HG02870 (cell line): ENCODE data around the gene FOXP1.

Experiments used
- ATAC-seq: cut with Tn5 transposase; IDR thresholded peaks from one replicate; pipeline ENCODE4 v1.9.1; 2021; ENCODE audit warnings: mild to moderate bottlenecking, moderate library complexity; ENCODE audit not compliant: unreplicated experiment

Gene FOXP1

DNA sequence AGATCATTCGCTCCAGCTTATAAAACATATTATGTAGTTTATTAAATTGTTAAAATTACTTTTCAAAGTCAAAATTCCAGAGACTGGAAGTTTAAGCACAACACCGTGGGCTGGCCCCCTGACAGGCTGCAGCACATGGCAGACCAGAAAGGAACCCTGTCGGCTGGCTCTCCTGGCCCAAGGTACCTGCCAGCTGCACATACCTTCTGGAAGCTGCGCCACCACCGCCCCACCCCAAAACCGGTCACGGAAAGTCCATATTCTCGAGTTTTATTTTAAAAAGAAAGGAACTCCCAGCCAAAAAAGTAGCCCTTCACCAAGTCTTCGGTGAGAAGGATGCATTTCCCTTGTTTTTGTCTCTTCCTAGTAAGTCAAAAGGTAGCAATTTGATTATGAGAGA lies 94.6 kb downstream of the FOXP1 start:
- ATAC-seq: no peak

DNA sequence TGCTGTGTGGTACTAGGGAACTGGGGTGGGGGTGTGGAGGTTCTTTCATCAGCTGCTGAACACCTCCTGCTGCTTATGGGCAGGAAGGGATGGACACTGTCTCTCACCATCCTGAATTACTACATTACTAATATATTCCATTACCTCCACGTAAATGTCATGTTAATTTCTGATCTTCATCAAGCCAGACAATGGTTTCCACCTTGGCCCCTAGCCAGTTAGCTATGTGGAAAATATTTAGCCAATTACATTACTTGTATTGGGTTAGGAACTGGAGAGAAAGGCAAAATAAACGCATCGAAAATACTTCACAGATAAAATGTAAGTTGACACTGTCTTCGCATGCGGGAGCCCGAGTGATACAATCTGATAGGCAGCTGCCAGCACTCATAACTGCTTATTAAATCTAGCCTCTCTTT lies 95.1 kb downstream of the FOXP1 start:
- ATAC-seq: no peak

DNA sequence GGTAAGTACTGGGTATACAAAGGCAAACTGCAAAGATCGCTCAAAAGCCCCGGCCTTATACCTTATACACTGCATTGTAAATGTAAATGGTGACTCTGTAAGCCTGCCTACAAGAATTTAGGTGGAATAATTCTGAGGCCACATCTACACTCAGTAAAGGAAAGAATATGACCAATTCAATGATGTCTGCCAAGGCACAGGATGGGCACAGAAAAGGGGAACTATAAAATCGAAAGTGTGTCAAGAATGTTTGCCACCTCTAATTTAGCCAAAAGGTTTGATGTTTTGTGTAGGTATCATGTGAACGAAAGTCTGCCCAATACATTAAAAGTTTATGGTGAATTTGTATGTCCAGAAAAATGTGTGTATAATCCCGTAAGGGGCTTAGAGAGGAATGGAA lies 96.1 kb downstream of the FOXP1 start:
- ATAC-seq: no peak

DNA sequence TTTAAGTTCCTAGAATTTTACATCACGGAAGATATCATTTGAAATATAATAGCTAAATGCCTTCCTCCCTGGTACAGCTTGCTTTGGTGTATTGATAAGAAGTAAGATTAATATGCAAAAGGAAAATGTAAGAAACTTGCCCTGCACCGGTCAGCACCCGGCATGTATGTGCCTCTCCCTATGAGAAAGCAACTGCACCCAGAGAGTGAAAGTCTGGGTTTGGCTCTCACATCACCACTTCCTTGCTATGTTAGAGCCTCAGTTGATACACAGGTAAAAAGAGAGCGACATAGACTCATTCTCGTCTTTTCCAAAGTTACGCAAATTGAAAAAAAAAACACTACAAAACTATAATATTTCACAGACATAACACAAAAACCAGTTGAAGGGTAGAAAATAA lies 96.7 kb downstream of the FOXP1 start:
- no peak for ATAC-seq

DNA sequence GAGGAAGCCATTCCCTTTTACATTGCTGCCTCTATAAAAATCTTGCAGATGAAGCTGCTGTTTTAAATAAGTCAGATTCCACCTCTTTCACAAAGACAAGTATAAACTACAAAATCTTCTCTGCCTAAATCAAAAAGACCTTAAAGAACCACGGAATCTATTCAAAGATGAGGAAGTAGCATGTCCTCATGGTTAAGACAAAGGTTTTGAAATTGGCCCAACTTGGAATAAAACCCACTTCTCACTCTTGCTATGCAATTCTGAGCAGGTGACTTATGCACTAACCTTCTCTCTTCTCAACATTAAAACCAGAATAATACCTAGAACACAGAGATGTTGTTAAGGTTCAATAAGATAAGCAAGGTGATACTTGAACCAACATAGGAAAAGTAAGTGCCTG lies 97.6 kb downstream of the FOXP1 start:
- ATAC-seq: no peak

DNA sequence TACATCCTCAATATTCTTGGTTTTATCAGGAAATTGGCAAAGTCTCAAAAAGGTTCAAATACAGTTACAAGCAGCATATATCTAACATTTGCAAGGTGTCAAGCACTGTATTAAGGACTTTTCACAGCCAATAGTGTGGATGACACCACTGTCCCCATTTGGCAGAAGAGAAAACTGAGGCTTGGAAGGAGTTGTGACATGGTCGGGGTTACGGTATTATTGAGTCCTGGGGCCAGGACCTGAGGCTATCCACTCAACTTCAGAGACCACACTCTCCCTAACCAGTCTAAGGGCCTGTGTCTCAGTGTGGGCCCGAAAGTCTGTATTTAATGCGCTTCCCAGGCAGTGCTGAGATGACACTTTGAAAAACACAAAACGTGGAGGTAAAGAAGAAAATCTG lies 99.1 kb downstream of the FOXP1 start:
- no peak for ATAC-seq

DNA sequence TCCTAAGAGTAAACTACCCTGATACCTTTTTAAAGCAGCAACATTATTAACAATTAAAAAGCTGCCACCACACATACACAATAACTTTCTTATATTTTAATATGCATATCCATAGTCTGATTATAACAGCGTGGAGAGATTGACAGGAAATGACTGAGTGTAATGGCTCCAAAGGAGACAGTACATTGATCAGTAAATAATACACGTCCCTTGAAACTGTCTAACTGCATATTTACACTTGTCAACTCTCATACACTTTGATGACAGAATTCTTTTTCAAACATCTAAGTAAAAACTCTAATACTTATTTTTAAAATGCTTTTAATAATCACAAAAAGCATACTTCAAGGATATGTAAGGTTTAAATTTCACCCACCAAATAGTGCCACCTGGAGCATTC lies 99.5 kb downstream of the FOXP1 start:
- ATAC-seq: no peak

DNA sequence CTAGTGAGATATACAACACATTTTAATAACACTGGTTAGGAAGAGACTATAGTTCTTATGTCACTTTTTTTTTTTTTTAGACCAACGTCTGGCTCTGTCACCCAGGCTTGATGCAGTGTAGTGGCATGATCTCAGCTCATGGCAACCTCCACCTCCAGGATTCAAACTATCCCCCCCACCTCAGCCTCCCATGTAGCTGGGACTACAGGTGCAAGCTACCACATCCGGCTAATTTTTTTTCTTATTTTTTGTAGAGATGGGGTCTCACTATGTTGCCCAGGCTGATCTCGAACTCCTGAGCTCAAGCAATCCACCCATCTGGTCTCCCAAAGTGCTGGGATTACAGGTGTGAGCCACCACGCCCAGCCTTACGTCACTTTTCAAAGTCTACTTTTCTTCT lies 100.8 kb downstream of the FOXP1 start:
- no peak for ATAC-seq

DNA sequence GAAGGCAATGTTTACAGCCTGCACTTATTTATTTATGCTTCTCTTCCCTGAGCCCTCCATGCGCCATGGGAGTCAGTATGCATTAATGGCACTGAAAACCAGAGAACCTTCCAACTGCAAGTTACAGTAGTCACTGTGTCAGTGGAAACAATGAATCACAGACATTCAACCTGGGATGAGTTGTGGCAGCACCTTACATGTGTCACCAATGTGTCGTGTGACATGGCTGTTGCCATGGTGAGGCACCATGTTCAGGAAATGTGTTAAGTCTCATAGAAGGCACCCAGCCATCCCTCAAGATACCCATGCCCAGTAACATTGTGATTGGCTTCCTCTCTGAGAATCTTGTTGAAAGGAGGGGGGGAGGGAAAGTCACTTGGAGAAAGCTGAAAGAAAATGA lies 105.0 kb downstream of the FOXP1 start:
- no peak for ATAC-seq

DNA sequence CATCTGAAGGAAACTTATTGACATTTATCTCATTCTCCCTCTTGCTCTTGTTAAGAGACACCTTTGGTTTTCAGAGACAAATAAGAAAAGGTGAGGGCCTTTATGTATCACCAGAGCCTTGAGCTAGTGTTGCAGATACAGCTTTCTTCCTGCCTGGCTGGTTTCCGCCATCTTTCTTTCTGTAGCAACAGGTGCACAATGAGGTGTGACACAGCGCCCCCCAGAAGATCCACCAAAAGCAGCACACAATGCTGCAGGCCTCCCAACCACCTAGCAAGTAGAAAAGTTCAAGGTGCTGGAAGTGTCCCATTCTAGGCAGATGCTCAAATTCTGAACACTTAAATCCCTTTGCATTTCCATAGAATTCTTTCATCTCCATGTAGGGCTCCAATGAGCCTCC lies 106.6 kb downstream of the FOXP1 start:
- no peak for ATAC-seq

DNA sequence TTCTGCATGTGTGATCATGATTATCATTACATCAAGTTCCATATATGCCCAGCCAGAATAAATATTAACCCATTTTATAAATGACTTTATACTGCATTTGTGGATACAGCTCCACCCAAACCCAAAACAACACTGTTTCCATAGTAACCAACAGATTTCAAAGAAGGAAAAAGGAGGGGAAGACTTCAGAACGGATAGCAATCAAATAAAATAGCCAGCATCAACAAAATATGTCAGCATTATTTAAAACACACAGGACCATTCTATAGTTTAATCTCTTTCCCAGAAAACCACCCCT lies 114.4 kb downstream of the FOXP1 start:
- ATAC-seq: no peak

DNA sequence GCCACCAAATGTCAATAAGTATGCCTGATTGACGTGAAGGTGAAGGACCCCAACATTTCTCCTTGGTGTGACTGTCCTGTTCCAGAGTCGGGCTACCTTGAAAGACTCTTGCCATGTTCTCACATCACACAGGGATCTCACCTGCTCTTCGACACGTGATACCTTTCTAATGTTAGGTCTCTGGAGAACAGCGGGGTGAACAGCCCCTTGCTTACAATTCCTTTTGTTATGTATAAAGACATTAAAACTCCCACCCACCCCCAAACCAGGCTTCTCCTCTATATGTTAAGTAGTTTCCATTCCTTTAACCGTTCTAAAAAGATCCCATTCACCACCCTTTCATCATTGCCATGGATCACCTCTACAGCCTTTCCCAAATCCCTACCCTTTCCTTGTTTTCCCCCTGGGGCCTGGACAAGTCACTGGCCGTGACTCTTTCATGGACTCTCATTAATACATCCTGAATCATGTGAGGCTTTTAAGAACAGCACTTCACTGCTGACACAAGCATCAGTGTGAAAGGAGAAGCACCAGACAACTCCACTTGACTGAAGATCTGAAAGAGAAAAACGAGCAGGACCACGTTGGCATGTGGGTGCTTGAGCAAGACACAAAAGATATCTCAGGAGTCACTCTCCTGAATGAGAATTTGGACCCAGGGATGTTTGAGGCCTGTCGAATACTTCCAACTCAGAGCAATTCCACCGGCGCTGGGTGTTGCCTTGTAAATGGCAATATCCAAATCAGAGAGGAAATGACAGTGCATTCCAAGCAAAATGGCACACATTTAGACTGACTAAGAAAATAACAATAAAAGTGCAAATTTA lies 115.0 kb downstream of the FOXP1 start:
- no peak for ATAC-seq

DNA sequence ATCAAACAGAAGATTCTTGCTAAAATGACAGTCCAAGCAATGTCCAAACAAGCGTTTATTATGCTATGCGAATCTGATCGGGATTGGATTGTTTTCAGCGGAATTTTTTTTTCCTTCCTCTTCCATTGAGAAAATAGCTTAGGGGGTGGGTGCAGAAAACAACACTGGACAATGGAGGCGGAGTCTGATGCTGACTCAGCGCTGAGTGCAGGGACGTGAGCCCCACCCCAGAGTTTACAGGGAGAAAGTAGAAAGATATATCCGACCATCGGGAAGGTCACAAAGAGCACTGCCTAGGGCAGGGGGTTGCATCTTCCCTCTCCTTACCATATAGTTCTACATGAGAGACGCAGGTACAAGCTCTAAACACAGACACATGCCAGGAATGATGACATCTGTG lies 117.0 kb downstream of the FOXP1 start:
- no peak for ATAC-seq

DNA sequence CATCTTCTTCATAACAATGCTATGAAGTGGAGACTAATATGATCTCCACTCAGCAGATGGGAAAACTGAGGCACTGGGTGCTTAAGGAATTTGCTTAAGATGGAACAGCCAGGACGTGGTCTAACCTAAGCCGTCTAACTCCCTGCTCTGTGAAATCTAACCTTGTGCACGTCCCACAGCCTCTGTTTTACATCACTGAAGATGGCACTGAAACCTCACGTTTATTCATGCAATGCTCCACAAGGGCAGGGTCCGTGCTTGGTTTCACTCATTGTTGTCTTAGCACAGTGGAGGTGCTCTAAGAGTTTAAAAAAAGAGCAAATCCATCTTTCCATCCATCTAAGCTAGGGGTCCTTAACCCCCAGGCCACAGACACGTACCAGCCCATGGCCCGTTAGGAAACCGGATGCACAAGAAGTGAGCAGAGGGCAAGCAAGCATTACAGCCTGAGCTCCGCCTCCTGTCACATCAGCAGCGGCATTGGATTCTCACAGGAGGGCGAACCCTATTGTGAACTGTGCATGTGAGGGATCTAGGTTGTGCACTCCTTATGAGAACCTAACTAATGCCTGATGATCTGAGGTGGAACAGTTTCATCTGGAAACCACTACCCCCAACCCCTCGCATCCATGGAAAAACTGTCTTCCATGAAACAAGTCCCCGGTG lies 118.0 kb downstream of the FOXP1 start:
- ATAC-seq: no peak

DNA sequence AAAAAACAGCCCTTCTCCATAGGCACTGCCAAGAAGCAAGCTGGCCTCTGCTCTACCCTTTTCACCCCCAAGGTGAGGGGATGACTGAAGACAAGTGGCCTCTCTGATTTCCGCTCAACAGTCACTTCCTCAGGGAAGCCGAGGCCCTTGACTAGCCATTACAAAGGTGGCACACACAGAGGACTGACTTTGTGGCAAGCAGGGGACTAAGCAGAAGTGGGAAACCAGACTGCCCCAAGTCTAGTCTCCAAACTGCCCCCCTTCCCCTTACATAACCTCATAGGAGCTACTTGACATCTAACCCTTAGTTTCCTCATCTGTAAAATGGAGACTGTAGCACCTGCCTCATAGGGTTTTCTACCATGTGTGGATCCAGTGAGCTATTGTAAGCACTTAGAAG lies 118.9 kb downstream of the FOXP1 start:
- ATAC-seq: no peak

DNA sequence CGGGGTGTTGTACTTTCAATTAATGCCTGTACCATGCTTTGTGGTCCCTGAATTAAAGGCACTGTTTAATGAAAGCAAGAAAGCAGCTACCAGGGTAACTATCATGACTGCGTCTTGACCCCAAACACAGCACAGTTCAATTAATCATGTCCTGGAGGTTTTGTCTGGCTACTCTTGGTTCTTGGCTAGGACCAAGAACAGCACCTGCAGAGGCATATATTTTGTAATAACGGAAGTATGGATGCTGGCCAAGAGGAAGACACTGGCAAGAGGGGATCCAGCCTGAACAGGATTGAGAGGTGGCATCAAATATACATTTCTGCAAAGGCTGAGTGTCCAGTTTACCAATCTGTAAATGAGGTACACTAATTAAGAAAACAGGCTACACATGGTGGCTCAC lies 119.9 kb downstream of the FOXP1 start:
- ATAC-seq: no peak

DNA sequence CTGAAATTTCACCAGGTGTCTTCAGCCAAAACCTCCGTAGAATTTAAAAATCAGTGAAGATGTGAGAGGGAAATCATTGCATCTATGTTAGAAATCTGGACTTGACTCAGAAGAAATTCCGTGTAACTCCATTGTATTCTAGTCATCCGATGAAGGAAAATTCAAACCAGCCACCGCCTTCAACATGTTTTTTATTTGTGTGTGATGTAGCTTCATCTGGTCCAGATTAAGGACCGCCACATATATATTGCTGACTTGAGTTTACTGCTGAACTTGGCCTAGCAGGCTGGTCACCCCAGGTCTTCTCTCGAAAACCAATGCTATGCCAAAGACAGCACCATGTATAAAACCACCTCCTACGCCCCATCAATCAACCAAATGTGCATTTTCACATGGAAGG lies 120.9 kb downstream of the FOXP1 start:
- ATAC-seq: no peak

DNA sequence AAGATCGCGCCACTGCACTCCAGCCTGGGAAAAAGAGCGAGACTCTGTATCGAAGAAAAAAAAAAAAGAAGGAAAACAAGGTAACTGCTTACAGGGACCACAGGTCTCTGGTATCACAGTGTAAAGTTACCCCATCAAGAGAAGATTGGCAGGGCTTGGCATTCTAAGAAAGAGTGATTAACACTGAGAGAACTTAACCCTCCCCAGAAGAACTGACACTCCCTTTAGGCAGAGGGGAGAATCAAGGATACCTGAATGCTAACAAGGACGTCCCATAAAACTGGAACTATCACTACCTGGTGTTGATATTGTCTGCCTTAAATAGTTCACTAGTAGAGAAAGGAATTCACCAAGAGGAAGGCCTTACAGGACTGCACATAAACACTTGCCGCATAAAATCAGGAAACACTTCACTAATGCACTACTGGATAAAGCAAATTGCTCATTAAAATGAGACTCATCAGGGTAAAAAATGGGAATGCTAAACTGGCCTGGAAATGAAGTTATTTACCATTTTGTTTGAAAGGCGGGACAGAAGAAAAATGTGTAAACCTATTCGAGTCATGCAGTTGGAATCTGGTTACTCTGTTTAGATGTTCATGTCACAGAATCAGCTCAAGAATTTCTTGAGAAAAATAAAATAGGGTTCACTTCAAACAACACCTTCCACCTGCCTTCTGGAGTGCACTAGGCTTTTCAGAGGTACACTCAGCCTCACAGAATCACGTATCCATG lies 121.6 kb downstream of the FOXP1 start:
- no peak for ATAC-seq

DNA sequence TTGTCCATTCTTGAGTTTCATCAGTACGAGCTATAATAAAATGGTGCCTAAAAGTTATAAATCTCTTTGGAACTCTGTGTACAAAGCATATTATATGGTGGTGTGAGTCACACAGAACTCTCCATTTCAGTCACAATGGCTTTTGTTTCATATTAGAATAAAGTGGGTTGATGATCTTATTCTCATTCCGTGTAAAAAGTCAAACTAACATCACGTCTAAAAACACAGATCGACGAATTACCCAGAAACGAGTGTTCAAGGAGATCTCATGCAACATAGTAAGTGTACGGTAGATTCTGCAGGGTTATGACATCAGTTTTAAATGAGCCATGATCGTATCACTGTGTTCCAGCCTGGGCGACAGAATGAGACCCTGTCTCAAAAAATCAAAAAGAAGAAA lies 122.4 kb downstream of the FOXP1 start:
- ATAC-seq: no peak

DNA sequence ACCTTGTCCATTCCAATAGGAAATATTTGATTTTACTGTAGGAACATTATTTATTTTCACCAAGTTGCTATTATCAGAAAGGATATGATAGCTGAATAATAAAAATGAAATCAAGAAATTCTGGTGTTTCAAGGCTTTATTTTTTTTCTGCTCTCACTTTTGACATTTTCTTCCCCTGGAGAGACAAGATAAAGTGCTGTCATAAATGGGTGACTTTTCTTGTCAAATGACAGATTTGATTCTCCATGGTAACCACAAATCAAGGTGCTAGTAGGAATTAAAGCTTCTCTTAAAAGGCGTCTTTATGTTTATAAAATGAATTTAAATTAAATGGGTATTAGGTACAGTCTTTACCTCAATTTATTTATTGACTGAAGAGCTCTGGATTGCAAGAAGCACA lies 124.6 kb downstream of the FOXP1 start:
- ATAC-seq: no peak

DNA sequence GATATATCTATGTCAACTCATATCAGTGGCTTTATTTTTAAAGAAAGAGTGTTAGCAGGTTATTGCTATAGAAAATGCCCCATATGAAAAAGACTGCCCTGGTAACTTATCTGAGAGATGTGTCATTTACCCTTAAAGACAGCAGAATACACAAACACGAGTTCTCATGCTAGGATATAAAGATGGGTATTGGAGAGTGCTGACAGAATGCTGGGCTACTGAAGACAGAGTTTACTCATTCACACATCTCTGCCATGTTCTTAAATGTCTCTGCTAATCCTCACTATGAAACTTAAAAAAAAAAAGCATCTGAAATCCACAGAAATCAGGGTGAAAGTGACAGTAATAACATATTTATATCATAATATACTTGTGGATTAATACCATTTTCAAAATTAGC lies 126.7 kb downstream of the FOXP1 start:
- no peak for ATAC-seq

DNA sequence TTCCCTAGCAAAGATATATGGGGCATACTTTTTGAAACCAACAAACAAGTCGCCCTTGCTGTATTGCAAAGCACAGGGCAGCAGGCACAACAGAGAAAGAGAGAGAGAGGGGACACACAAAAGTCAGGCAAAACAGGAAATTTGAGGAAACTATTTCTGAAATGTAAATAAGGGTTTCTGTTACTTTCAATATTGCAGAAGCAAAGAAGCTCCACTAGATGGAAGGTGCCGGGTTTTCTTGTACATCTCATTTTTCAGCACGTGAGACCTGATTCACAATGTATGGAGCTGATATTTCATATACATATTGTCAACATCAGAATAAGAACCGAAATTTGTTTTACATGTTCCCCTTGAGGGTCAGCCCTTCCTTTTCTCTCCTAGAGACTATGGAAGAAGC lies 127.4 kb downstream of the FOXP1 start:
- no peak for ATAC-seq
